ENCODE measurements around the gene GPD1L.

The GPD1L gene

GRCh38 chr3:32195995-32196540 lies 89.6 kb downstream of the GPD1L start:
- Histone ChIP-seq H3K36me3 (no peaks in the 10 kb centered on the region), H3K9me3 (no peaks in the 10 kb centered on the region), H3K4me1 (no peaks in the 10 kb centered on the region), H3K27me3 (no peaks in the 10 kb centered on the region), H3K4me3 (ENCODE audit: low read depth, low read length) (no peak overlapping the region)
- TF ChIP-seq, protein P1, sequence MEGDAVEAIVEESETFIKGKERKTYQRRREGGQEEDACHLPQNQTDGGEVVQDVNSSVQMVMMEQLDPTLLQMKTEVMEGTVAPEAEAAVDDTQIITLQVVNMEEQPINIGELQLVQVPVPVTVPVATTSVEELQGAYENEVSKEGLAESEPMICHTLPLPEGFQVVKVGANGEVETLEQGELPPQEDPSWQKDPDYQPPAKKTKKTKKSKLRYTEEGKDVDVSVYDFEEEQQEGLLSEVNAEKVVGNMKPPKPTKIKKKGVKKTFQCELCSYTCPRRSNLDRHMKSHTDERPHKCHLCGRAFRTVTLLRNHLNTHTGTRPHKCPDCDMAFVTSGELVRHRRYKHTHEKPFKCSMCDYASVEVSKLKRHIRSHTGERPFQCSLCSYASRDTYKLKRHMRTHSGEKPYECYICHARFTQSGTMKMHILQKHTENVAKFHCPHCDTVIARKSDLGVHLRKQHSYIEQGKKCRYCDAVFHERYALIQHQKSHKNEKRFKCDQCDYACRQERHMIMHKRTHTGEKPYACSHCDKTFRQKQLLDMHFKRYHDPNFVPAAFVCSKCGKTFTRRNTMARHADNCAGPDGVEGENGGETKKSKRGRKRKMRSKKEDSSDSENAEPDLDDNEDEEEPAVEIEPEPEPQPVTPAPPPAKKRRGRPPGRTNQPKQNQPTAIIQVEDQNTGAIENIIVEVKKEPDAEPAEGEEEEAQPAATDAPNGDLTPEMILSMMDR (IDR thresholded peaks at IDR 0.05; ENCODE audit: low read depth, low read length) = no peak
- no peak for DNase-seq

GRCh38 chr3:32197991-32198390 lies 91.6 kb downstream of the GPD1L start:
- H3K36me3 ChIP-seq = no peaks in the 10 kb centered on the region
- TF ChIP-seq, protein P1 (IDR thresholded peaks at IDR 0.05; ENCODE audit: low read depth, low read length) = no peak
- no peaks in the 10 kb centered on the region for H3K4me1 ChIP-seq
- DNase-seq = no peak
- H3K27me3 ChIP-seq = no peaks in the 10 kb centered on the region
- H3K9me3 ChIP-seq = no peaks in the 10 kb centered on the region
- H3K4me3 ChIP-seq (ENCODE audit: low read depth, low read length) = no peak overlapping the region

DNA sequence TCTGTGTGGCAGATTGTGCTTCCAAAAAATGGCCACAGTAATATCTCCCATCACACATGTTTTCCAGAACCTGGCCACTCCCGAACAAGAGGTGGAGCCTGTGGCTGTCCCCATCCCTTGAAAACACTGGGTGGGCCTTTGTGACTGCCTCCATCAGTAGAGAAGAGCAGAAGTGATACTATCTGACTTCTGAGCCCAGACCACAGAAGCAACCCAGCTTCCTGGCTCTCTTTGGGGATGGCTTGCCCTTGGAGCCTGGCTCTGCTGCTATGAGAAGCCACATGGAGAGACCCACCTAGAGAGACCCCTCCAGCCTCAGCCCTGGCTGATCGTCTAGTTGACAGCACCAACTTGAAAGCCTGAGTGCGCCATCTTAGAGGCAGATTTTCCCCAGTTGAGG lies 92.3 kb downstream of the GPD1L start:
- Histone ChIP-seq H3K27me3 (no peaks in the 10 kb centered on the region), H3K36me3 (no peaks in the 10 kb centered on the region), H3K4me3 (ENCODE audit: low read depth, low read length) (no peak overlapping the region), H3K9me3 (no peaks in the 10 kb centered on the region), H3K4me1 (no peaks in the 10 kb centered on the region)
- TF ChIP-seq, protein P1 (IDR thresholded peaks at IDR 0.05; ENCODE audit: low read depth, low read length) = no peak
- DNase-seq = no peak

DNA sequence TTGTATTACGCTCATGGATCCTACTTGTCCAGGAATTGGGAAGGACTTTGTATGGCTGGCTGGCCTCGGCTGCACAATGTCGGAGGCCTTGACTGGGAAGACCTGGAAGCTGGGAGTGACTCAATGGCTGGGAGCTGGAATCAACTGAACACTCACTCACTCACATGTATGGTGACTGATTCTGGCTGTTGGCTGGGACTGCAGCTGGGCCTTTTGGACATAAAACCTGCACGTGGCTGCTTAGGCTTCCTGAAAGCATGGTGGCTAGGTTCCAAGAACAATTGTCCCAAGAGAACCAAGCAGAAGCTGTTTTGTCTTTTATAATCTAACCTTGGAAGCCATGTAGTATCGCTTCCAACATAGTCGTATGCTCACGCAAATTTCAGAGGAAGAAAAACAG lies 94.1 kb downstream of the GPD1L start:
- no peaks in the 10 kb centered on the region for H3K27me3 ChIP-seq
- no peaks in the 10 kb centered on the region for H3K4me1 ChIP-seq
- DNase-seq = no peak
- TF ChIP-seq, protein P1 (IDR thresholded peaks at IDR 0.05; ENCODE audit: low read depth, low read length) = no peak
- H3K36me3 ChIP-seq = no peaks in the 10 kb centered on the region
- no peaks in the 10 kb centered on the region for H3K9me3 ChIP-seq
- no peak overlapping the region for H3K4me3 ChIP-seq (ENCODE audit: low read depth, low read length)

- H3K4me1 ChIP-seq = no peaks in the 10 kb centered on the region
- no peaks in the 10 kb centered on the region for H3K9me3 ChIP-seq
- H3K4me3 ChIP-seq (ENCODE audit: low read depth, low read length) = no peak overlapping the region
- H3K27me3 ChIP-seq = no peaks in the 10 kb centered on the region
- H3K36me3 ChIP-seq = no peaks in the 10 kb centered on the region
- TF ChIP-seq, protein P1 (IDR thresholded peaks at IDR 0.05; ENCODE audit: low read depth, low read length) = no peak
- DNase-seq = no peak
These were observed 94.8 kb downstream of the GPD1L start for GRCh38 chr3:32200992-32201758.

GRCh38 chr3:32202496-32202895 lies 96.1 kb downstream of the GPD1L start:
- no peaks in the 10 kb centered on the region for H3K9me3 ChIP-seq
- H3K4me1 ChIP-seq = no peaks in the 10 kb centered on the region
- H3K27me3 ChIP-seq = no peaks in the 10 kb centered on the region
- TF ChIP-seq, protein P1 (IDR thresholded peaks at IDR 0.05; ENCODE audit: low read depth, low read length) = no peak
- DNase-seq = no peak
- H3K4me3 ChIP-seq (ENCODE audit: low read depth, low read length) = no peak overlapping the region
- no peaks in the 10 kb centered on the region for H3K36me3 ChIP-seq

All from BE2C (cell line).